Activated T-helper 9 cell treated with anti-CD3 and anti-CD28 coated beads, Interleukin-2, amount 50 U/mL, for 16 hours (primary cell): Measurements from ENCODE around the gene ITLN2.
"Not testable (repeated sequence)": the region's sequence is repeated elsewhere in the genome, so short reads cannot be mapped to it uniquely, and the experiment has no call there.

Experiments used
- DNase-seq: peaks from one replicate; pipeline ENCODE4 v3.0.0-alpha.2; 2020; ENCODE audit warnings: low read depth

The ITLN2 gene

GRCh38 chr1:160952129-160952510 is 2.5 kb downstream of the ITLN2 start:
- DNase-seq = no peak

- peak; percentile 52 for DNase-seq
Observed at GRCh38 chr1:160951443-160952128, 3.0 kb downstream of the ITLN2 start.

GRCh38 chr1:160950657-160951056 is 4.0 kb downstream of the ITLN2 start:
- DNase-seq = no peak

GRCh38 chr1:160949881-160950280 is 4.7 kb downstream of the ITLN2 start:
- no peak for DNase-seq

DNA sequence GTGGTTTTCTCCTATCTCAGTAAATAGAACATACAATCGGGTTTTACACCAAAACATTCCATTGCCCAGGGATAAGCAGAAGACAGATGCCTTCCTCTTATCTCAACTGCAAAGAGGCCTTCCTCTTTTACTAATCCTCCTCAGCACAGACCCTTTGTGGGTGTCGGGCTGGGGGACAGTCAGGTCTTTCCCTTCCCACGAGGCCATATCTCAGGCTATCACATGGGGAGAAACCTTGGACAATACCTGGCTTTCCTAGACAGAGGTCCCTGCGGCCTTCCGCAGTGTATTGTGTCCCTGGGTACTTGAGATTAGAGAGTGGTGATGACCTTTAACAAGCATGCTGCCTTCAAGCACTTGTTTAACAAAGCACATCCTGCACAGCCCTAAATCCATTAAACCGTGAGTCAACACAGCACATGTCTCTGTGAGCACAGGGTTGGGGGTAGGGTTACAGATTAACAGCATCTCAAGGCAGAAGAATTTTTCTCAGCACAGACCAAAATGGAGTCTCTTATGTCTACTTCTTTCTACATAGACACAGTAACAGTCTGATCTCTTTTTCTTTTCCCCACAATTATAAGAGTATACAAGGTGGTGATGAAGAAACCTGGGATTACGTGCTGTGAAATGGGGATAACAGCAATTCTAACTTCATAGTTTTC is 5.3 kb downstream of the ITLN2 start:
- not testable (repeated sequence) for DNase-seq

DNA sequence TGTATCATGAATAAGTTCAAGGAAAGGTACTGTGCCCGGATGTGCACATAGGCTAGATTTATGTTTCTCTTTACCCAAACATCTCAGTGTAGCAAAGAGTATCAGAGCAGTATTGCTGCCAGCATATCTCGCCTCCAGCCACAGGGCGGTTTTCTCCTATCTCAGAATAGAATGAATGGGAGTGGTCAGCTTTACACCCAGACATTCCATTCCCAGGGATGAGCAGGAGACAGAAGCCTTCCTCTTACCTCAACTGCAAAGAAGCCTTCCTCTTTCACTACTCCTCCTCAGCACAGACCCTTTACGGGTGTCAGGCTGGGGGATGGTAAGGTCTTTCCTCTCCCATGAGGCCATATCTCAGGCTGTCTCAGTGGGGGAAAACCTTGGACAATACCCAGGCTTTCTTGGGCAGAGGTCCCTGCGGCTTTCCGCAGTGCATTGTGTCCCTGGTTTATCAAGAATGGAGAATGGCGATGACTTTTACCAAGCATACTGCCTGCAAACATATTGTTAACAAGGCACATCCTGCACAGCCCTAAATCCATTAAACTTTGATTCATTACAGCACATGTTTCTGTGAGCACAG is 7.3 kb downstream of the ITLN2 start:
- not testable (repeated sequence) for DNase-seq

- not testable (repeated sequence) for DNase-seq
Observed at GRCh38 chr1:160945881-160946280, 8.7 kb downstream of the ITLN2 start.

DNA sequence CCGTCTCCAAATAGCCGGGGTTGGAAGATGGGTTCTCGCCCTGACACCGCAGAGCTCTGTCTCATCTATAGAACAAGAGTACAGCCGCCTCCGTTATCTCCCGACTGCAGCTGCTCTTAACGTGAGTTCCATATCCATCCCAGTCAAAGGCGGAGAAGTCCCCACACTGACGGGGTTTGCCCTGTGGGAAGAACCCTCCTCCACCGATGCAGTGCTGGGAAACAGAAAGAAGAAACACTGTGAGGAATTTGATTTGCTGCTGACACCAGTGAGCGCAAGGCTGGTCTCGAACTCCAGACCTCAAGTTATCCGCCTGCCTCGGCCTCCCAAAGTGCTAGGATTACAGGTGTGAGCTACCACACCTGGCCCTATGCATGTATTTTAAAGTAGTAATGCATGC is 9.5 kb downstream of the ITLN2 start:
- DNase-seq = no peak

DNA sequence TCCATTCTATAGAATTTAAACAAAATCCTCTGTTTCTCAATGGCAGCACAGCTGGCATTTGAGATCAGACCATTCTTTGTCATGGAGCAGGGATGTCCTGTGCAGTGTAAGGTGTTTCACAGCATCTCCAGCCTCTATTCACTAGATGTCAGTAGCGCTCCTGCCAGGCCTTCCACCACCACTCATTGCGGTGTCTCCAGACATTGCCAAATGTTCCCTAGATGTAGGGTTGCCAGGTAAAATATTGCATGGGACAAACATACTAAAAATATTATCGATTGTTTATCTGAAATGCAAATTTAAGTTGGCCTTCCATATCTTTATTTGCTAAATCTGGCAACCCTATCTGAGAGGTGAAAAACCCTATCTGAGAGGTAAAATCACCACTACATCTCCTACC is 11.7 kb downstream of the ITLN2 start:
- DNase-seq = no peak

DNA sequence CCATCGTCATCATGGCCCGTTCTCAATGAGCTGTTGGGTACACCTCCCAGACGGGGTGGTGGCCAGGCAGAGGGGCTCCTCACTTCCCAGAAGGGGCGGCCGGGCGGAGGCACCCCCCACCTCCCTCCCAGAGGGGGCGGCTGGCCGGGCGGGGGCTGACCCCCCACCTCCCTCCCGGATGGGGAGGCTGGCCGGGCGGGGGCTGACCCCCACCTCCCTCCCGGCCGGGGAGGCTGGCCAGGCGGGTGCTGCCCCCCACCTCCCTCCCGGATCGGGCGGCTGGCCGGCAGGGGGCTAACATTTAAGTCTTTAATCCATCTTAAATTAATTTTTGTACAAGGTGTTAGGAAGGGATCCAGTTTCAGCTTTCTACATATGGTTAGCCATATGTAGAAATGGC is 17.9 kb downstream of the ITLN2 start:
- DNase-seq = not testable (repeated sequence)

DNA sequence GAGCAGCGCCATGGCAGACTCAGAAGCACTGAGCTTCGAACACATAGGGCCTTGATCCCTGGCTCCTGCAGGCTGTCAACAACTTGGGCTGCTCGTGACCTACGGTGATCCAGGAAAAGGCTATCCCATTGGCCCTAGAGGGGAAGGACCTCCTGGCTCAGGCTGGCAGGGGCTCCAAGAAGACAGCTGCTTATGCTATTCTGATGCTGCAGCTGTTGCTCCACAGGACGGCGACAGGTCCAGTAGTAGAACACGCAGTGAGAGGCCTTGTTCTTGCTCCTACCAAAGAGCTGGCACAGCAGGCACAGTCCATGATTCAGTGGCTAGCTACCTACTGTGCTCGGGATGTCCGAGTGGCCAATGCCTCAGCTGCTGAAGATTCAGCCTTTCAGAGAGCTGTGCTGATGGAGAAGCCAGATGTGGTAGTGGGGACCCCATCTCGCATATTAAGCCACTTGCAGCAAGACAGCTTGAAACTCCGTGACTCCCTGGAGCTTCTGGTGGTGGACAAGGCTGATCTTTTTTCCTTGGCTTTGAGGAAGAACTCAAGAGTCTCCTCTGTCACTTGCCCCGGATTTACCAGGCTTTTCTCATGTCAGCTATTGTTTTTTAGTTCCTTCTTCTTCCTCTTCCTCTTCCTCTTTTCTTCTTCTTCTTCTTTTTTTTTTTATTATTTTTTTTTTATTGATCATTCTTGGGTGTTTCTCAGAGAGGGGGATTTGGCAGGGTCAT is 18.9 kb downstream of the ITLN2 start:
- no peak for DNase-seq

GRCh38 chr1:160933305-160933704 is 21.3 kb downstream of the ITLN2 start:
- DNase-seq = not testable (repeated sequence)

DNA sequence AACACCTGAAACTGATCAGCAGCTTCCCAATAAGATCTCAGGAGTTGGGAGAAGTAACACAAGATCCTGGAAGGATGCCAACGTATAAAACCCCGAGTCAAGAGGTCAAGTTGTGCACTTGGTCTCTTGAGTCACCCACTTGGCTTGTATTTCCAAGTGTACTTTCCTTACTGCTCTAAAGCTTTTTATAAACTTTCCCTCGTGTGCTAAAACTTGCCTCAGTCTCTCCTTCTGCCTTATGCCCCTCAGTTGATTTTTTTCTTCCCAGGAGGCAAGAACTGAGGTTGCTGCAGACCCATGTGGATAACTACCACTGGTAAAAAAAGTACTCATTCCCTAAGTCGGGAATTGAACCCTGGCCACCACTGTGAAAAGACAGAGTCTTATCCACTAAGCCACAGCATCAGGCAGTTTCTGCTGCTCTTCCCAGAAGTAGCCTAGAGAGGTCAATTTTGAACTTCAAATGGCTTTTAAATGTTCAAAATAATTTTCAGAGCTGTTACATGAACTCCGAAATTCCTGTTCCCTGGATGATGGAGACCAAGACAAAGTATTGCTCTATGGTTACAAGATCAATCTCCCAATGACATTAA is 28.9 kb downstream of the ITLN2 start:
- DNase-seq = no peak

DNA sequence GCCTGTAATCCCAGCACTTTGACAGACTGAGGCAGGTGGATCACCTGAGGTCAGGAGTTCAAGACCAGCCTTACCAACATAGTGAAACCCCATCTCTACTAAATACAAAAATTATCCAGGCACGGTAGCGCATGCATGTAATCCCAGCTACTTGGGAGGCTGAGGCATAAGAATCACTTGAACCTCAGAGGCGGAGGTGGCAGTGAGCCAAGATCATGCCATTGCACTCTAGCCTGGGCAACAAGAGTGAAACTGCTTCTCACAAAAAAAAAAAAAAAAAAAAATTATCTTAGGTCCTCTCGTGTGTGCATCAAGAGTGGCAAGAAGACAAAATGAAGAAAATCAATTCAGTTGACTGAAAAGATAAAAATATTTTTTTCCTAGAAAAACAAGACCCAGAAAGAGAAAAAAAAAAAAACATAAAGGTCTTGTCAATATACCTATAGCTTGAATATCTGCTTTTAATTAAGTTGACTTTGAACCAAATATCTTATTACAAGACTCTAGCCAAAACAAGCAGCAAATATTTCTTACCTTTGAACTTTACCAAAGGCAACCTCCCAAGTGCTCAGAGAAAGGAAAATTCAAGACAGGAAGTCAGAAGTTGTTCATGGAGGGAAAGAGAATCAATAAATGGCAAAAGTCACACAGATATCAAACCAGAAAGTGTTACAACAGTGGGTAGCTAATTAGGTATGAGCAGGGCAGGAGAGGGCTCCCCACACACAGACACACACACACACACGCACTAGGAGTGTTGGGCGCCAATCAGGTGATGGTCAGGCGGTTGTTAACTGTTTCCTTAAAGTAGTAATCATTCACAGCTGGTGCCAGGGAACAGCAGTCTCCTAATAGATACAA is 29.6 kb downstream of the ITLN2 start:
- DNase-seq = no peak

- no peak for DNase-seq
Observed at GRCh38 chr1:160916666-160917065, 37.9 kb downstream of the ITLN2 start.

GRCh38 chr1:160913229-160913628 is 41.4 kb downstream of the ITLN2 start:
- not testable (repeated sequence) for DNase-seq

GRCh38 chr1:160911925-160912324 is 42.7 kb downstream of the ITLN2 start:
- DNase-seq = no peak

GRCh38 chr1:160911441-160911840 is 43.2 kb downstream of the ITLN2 start:
- DNase-seq = no peak

GRCh38 chr1:160910170-160910750 is 44.3 kb downstream of the ITLN2 start:
- DNase-seq = no peak

DNA sequence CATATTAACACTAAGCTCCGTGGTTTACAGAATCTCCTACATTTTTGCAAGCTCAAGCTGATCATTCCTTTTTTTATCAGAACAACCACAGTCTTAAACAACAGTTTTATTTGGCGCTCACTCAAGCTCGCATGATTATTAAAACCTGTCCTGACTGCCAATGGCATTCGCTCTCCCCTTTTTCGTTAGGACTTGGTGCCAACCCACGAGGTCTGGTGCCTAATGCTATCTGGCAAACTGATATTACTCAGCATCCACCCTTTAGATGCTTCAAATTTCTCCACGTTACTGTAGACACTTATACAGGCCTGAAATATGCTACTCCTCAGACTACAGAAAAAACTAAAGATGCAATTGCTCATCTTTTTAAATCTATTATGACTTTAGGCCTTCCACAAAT is 46.6 kb downstream of the ITLN2 start:
- DNase-seq = no peak

GRCh38 chr1:160905617-160905989 is 49.0 kb downstream of the ITLN2 start:
- DNase-seq = no peak
